HG03571 (cell line): Measurements from ENCODE around the gene MCAT.
"Not testable (repeated sequence)": the region's sequence is repeated elsewhere in the genome, so short reads cannot be mapped to it uniquely, and the experiment has no call there.

Experiments used
- ATAC-seq: cut with Tn5 transposase; IDR thresholded peaks from one replicate; pipeline ENCODE4 v1.9.1; 2021; ENCODE audit not compliant: unreplicated experiment

The MCAT gene

GRCh38 chr22:43154887-43155536 lies 11.8 kb upstream of the MCAT start:
- no peak for ATAC-seq

- ATAC-seq = no peak
Observed at GRCh38 chr22:43153899-43154298, 10.7 kb upstream of the MCAT start.

- no peak for ATAC-seq
Observed at GRCh38 chr22:43152357-43153071, 9.3 kb upstream of the MCAT start.

GRCh38 chr22:43152003-43152356 lies 8.8 kb upstream of the MCAT start:
- ATAC-seq = no peak

GRCh38 chr22:43151251-43152002 lies 8.2 kb upstream of the MCAT start, which contains the start of gene TSPO:
TSPO (plus strand) TSS chr22:43151559; CDS start chr22:43159239, 7,680 bp downstream.
- no peak for ATAC-seq

- ATAC-seq = no peak
Observed at GRCh38 chr22:43150731-43151206, 7.6 kb upstream of the MCAT start.

GRCh38 chr22:43148581-43148980 lies 5.4 kb upstream of the MCAT start:
- ATAC-seq = no peak

GRCh38 chr22:43147821-43148220 lies 4.6 kb upstream of the MCAT start:
- ATAC-seq = no peak

GRCh38 chr22:43146332-43146731 lies 3.1 kb upstream of the MCAT start:
- not testable (repeated sequence) for ATAC-seq

- ATAC-seq = not testable (repeated sequence)
Observed at GRCh38 chr22:43145371-43145770, 2.2 kb upstream of the MCAT start.

- no peak for ATAC-seq
Observed at GRCh38 chr22:43144949-43145348, 1.8 kb upstream of the MCAT start.

- no peak for ATAC-seq
Observed at GRCh38 chr22:43136801-43137200, 6.4 kb downstream of the MCAT start.

GRCh38 chr22:43136255-43136654 lies 6.9 kb downstream of the MCAT start:
- no peak for ATAC-seq

GRCh38 chr22:43135565-43135964 lies 7.6 kb downstream of the MCAT start:
- no peak for ATAC-seq

GRCh38 chr22:43134553-43134952 lies 8.6 kb downstream of the MCAT start:
- ATAC-seq = no peak

GRCh38 chr22:43133401-43133800 lies 9.8 kb downstream of the MCAT start:
- ATAC-seq = no peak

GRCh38 chr22:43131773-43132501 lies 11.3 kb downstream of the MCAT start:
- ATAC-seq = no peak

- ATAC-seq = no peak
Observed at GRCh38 chr22:43129426-43130425, 13.5 kb downstream of the MCAT start.

GRCh38 chr22:43128928-43129424 lies 14.2 kb downstream of the MCAT start:
- no peak for ATAC-seq

GRCh38 chr22:43128116-43128515 lies 15.1 kb downstream of the MCAT start:
- no peak for ATAC-seq
